Neural progenitor cell (in vitro differentiated cells): ENCODE data around the gene TRPV5. TPM values are rescaled to one million over a fixed set of nuclear protein-coding genes. Genes with fewer than 3 reads are reported as not detected.

Experiments
- DNase-seq: peaks from one replicate; pipeline ENCODE4 v3.0.0-alpha.2; 2016; ENCODE audit warnings: low spot score
- H2AFZ ChIP-seq: fragments of 200-600 bp; sonication (generic); replicated peaks from 2 replicates; pipeline ENCODE4 v1.6.1; 2016; ENCODE audit warnings: antibody characterized with exemption
- H3F3A ChIP-seq: fragments of 200-600 bp; sonication (generic); 2 replicates; pipeline ENCODE4 v1.6.1; 2016; ENCODE audit warnings: antibody characterized with exemption, low read depth
- H3K27ac ChIP-seq: fragments of 200-600 bp; sonication (generic); 2 replicates; pipeline ENCODE4 v1.5.1; 2016; ENCODE audit warnings: mild to moderate bottlenecking
- H3K27me3 ChIP-seq: fragments of 200-600 bp; sonication (generic); 2 replicates; pipeline ENCODE4 v1.6.1; 2016; ENCODE audit warnings: mild to moderate bottlenecking, moderate library complexity
- H3K36me3 ChIP-seq: fragments of 200-600 bp; sonication (generic); 2 replicates; pipeline ENCODE4 v1.5.1; 2016
- H3K4me1 ChIP-seq: fragments of 200-600 bp; sonication (generic); 2 replicates; pipeline ENCODE4 v1.6.1; 2016; ENCODE audit warnings: mixed run types
- H3K4me2 ChIP-seq: fragments of 200-600 bp; sonication (generic); 2 replicates; pipeline ENCODE4 v1.6.1; 2016
- H3K4me3 ChIP-seq: fragments of 200-600 bp; sonication (generic); 2 replicates; pipeline ENCODE4 v1.5.1; 2016
- H3K79me2 ChIP-seq: fragments of 200-600 bp; sonication (generic); 2 replicates; pipeline ENCODE4 v1.6.1; 2016; ENCODE audit warnings: low read depth
- H3K9ac ChIP-seq: fragments of 200-600 bp; sonication (generic); 2 replicates; pipeline ENCODE4 v1.6.1; 2016
- H3K9me3 ChIP-seq: fragments of 200-600 bp; sonication (generic); 2 replicates; pipeline ENCODE4 v1.5.1; 2016; ENCODE audit warnings: low read depth
- H4K20me1 ChIP-seq: fragments of 200-600 bp; sonication (generic); 2 replicates; pipeline ENCODE4 v1.6.1; 2016; ENCODE audit warnings: low read depth
- H3K27ac Mint-ChIP-seq: 3 replicates; pipeline ENCODE4 v1.8.0; 2021; ENCODE audit warnings: mixed read lengths
- H3K27me3 Mint-ChIP-seq: 2 replicates; pipeline ENCODE4 v1.8.0; 2022; ENCODE audit warnings: low read depth, mild to moderate bottlenecking, inconsistent platforms, moderate library complexity, mixed read lengths; ENCODE audit not compliant: insufficient read depth
- H3K36me3 Mint-ChIP-seq: 3 replicates; pipeline ENCODE4 v1.8.0; 2021; ENCODE audit warnings: mixed read lengths
- H3K4me1 Mint-ChIP-seq: 3 replicates; pipeline ENCODE4 v1.8.0; 2021; ENCODE audit warnings: mixed read lengths
- H3K4me3 Mint-ChIP-seq: 3 replicates; pipeline ENCODE4 v1.8.0; 2021; ENCODE audit warnings: mild to moderate bottlenecking, moderate library complexity, mixed read lengths
- H3K9me3 Mint-ChIP-seq: 3 replicates; pipeline ENCODE4 v1.8.0; 2020; ENCODE audit warnings: mixed read lengths
- CTCF ChIP-seq: fragments of 200-600 bp; sonication (generic); IDR thresholded peaks from 2 replicates; pipeline ENCODE4 v1.5.1; 2017; ENCODE audit warnings: antibody characterized with exemption, mild to moderate bottlenecking
- EZH2 ChIP-seq: fragments of 200-600 bp; sonication (generic); IDR thresholded peaks from 2 replicates; pipeline ENCODE4 v1.6.1; 2017; ENCODE audit warnings: antibody characterized with exemption, mild to moderate bottlenecking, moderate library complexity
- EZH2phosphoT487 ChIP-seq: fragments of 200-600 bp; sonication (generic); IDR thresholded peaks from 2 replicates; pipeline ENCODE4 v1.6.1; 2017; ENCODE audit warnings: antibody characterized with exemption
- total RNA-seq: library from RNA; depleted of rRNA; stranded (reverse); fragments of >200 nt; gene quantifications from 2 replicates; pipeline ENCODE4 v1.2.3, GENCODE V29; 2015; ENCODE audit warnings: low replicate concordance

Gene TRPV5
- total RNA-seq, 1 donor from 2014 or later: not detected

- H3K79me2 ChIP-seq: no peaks in the 10 kb centered on the region
- H3K9ac ChIP-seq: no peak overlapping the region
- H4K20me1 ChIP-seq: no peaks in the 10 kb centered on the region
- TF ChIP-seq CTCF: no peak
- TF ChIP-seq EZH2phosphoT487: no peak
- no peak for TF ChIP-seq EZH2
- H3K4me1 Mint-ChIP-seq: peaks cover 2% of the 10 kb centered on the region
- no peaks in the 10 kb centered on the region for H3K27me3 ChIP-seq
- no peak overlapping the region for H3K4me2 ChIP-seq
- H3K27ac Mint-ChIP-seq: no peak overlapping the region
- H3K4me3 ChIP-seq: no peak overlapping the region
- H2AFZ ChIP-seq: no peak overlapping the region
- peaks cover 12% of the 10 kb centered on the region for H3F3A ChIP-seq
- DNase-seq: peak; percentile 9
- H3K4me1 ChIP-seq: peaks cover 13% of the 10 kb centered on the region
- peaks cover 7% of the 10 kb centered on the region for H3K9me3 Mint-ChIP-seq
- H3K36me3 Mint-ChIP-seq: no peaks in the 10 kb centered on the region
- H3K9me3 ChIP-seq: peaks cover 14% of the 10 kb centered on the region
- H3K36me3 ChIP-seq: peaks cover 7% of the 10 kb centered on the region
- peaks cover 4% of the 10 kb centered on the region for H3K27me3 Mint-ChIP-seq
- H3K4me3 Mint-ChIP-seq: no peak overlapping the region
- H3K27ac ChIP-seq: no peak overlapping the region
Observed at GRCh38 chr7:142899661-142900060, 33.9 kb downstream of the TRPV5 start.

- TF ChIP-seq EZH2: no peak
- no peak for TF ChIP-seq CTCF
- no peak for TF ChIP-seq EZH2phosphoT487
- peaks cover 4% of the 10 kb centered on the region for H3K9me3 ChIP-seq
Observed at GRCh38 chr7:142898377-142899170, 35.0 kb downstream of the TRPV5 start.

GRCh38 chr7:142897691-142898090, 35.9 kb downstream of the TRPV5 start:
- H3K9me3 Mint-ChIP-seq: no peaks in the 10 kb centered on the region

More at GRCh38 chr7:142898377-142899170, 35.0 kb downstream of the TRPV5 start:
- Histone ChIP-seq H3K9ac (no peak overlapping the region), H3K4me3 (no peak overlapping the region), H3K4me1 (peaks cover 13% of the 10 kb centered on the region), H3F3A (peaks cover 12% of the 10 kb centered on the region), H3K27me3 (no peaks in the 10 kb centered on the region), H3K79me2 (no peaks in the 10 kb centered on the region), H3K27ac (no peak overlapping the region), H4K20me1 (no peaks in the 10 kb centered on the region), H3K36me3 (peaks cover 3% of the 10 kb centered on the region), H3K4me2 (no peak overlapping the region), H2AFZ (no peak overlapping the region)
- Mint-ChIP-seq H3K36me3 (no peaks in the 10 kb centered on the region), H3K4me3 (no peak overlapping the region), H3K9me3 (peaks cover 3% of the 10 kb centered on the region), H3K4me1 (peaks cover 2% of the 10 kb centered on the region), H3K27me3 (peaks cover 4% of the 10 kb centered on the region), H3K27ac (no peak overlapping the region)
- DNase-seq: no peak

More at GRCh38 chr7:142897691-142898090, 35.9 kb downstream of the TRPV5 start:
- H4K20me1 ChIP-seq: no peaks in the 10 kb centered on the region
- H3K9ac ChIP-seq: no peak overlapping the region
- no peaks in the 10 kb centered on the region for H3K27me3 ChIP-seq
- no peak overlapping the region for H3K4me2 ChIP-seq
- H3K4me1 ChIP-seq: peaks cover 13% of the 10 kb centered on the region
- no peaks in the 10 kb centered on the region for H3K79me2 ChIP-seq
- no peaks in the 10 kb centered on the region for H3K36me3 ChIP-seq
- no peak overlapping the region for H3K27ac ChIP-seq
- TF ChIP-seq EZH2 (no peak), CTCF (no peak), EZH2phosphoT487 (no peak)
- H3K4me1 Mint-ChIP-seq: peaks cover 2% of the 10 kb centered on the region
- H3K27ac Mint-ChIP-seq: no peak overlapping the region
- H3K27me3 Mint-ChIP-seq: peaks cover 4% of the 10 kb centered on the region
- H3K4me3 ChIP-seq: no peak overlapping the region
- H2AFZ ChIP-seq: no peak overlapping the region
- no peaks in the 10 kb centered on the region for H3K36me3 Mint-ChIP-seq
- no peak overlapping the region for H3K4me3 Mint-ChIP-seq
- DNase-seq: no peak
- H3F3A ChIP-seq: peaks cover 12% of the 10 kb centered on the region
- no peaks in the 10 kb centered on the region for H3K9me3 ChIP-seq
